Left ventricle myocardium superior (tissue), 1 donor: ENCODE results near the gene KIF26B. TPM values are rescaled to one million over a fixed set of nuclear protein-coding genes. Genes with fewer than 3 reads are reported as not detected.

ENCODE experiments used
- ATAC-seq: fragments of 200-7000 bp; cut with Tn5 transposase; one replicate; pipeline ENCODE4 v1.9.1; 2020; ENCODE audit warnings: mild to moderate bottlenecking, moderate library complexity
- DNase-seq: peaks from one replicate; pipeline ENCODE4 v3.0.0-alpha.2; 2020
- intact Hi-C: fragments of 100-400 bp; cut with micrococcal nuclease; formaldehyde crosslinking; loops from one replicate; pipeline ENCODE4 v1.11.0; 2022
- total RNA-seq: library from RNA; stranded (reverse); fragmentation: NEBNext Ultra II Directional; extraction: Animal tissue kit (Norgen Biotek cat#: 25700); gene quantifications from one replicate; pipeline ENCODE4 v1.2.1, GENCODE V29; 2021
- donor health status: DM: no; HTN: yes; CAD: no; lungs with severe emphysema.

KIF26B gene
- total RNA-seq, 1 donor from 2014 or later = 3.1 TPM

DNA sequence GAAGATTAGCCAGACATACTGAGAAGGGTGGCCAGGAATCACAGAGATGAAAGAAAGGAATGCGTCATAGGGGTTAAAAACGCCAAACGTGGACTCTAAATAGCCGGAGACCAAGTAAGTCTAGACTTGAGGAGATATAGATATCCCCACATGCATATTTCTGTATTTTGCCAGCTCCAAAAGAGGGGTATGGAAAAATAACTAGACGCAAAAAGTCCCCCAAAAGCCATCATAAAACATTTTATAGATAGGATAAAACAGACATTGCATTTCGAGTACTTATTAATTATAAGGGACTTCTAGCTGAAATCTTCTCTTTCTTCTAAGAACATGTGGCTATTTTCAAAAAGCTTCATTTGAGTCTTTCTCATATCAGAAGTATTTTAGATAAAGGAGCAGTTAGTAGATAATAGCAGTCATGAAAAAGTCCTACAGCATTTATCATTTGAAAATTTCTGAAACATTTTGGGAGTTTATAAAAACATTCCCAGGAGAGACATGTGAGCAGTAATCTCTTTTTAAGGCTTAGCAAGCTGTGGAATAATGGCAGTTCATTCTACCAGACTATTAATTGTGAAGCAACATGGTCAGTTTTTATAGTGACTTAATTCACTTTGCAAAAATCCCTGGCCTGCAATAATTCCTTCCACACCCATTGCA is 6.1 kb downstream of the KIF26B start:
- intact Hi-C loops = no loop called here
- DNase-seq (no peak), ATAC-seq (no peak)

DNA sequence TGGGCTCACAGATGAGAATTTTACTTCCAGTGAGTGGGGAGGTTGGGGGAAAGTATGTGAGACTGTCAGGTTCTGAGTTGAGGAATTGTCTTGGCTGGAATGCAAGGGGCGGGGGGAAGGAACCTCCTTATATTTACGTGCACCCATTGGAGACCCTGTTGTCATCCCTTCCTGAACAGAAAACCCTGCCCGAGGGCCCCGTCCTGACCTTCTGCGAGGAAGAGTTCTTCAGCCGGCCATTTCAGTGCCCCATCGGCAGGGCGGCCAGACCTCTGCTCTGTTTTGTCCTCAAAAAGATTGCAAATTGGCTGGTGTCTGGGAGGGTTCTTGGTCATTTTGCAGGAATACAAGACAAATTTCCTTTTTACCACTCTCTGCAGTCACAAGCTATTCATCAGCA is 7.1 kb downstream of the KIF26B start:
- intact Hi-C loops = no loop called here
- ATAC-seq (no peak), DNase-seq (no peak)

DNA sequence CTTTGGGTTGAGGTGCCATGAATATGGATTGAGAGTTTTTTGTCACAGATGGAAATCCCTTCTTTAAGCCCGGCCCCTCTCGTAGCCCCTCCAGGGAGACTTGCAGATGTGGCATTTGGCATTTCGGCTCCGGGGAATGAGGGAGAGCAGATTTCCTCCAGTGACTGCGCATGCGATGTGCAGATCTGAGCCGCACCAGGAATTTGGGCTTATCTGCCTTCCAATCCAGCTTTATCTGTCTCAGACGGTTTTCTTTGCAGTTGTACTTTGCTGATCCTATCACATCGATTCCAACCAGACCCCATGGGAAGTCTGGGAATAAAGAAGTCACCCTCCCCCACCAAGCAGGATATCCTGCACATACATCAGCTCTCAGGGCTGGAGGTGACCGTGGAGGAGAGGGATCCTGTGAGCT is 11.7 kb downstream of the KIF26B start:
- intact Hi-C loops = no loop called here
- DNase-seq (no peak), ATAC-seq (no peak)

DNA sequence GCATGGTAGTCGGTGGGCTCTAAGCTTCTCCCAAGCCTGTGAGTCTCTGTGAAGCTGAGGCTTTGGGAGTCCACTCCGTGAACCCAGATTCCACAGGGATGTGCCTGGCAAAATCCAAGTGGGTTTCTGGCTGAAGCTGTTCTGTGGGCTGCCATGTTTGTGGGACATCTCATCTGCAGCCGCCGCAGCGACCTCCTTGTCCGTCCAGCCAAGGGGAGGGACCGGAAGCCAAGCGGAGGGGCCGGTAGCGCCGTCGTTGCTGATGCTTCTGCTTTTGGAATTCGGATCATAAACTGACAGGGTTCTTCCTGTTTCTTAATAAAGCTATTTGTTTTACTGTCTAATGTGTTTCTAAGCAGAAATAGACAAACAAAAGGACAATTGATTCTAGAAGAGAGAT is 13.3 kb downstream of the KIF26B start:
- DNase-seq = peak; percentile 44
- peak; percentile 22 for ATAC-seq
- intact Hi-C loops = no loop called here

DNA sequence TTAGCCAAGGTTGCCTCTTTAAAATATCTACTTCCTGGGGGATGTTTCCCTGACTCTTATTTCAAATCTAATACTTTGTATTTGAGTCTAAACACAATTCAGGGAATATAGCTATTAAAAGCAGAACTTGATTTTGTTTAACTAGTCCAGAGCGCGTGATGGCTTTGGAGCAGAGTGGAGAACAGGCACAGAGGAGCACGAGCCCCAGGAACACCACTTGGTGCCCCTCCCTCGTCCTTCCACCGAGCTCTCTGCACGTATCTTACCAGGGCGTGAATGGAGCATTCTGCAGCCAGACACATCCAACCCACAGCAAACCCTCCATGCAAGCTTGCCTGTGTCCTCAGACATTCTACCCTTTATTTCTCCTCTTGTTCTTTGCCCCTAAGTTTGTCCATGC is 14.1 kb downstream of the KIF26B start:
- ATAC-seq = peak; percentile 59
- intact Hi-C loops = no loop called here
- no peak for DNase-seq

DNA sequence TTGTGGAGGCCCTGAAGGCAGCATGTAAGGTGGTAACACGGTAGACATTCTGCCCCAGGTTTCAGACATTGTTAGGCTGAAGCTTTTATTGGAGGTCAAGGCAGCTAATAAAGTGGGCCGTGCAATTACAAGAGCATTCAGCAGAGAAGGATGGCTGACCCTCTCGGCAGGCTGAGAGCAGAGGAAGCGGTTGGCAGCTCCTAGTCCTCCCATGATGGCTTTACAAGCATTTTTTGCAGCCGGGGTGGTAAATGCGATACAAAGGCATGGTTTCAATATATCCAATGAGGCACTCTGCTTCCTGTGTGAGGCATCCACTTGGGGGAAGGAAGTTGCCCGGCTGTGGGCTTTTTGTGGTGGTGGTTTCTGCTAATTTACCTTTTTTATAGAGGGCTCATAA is 14.6 kb downstream of the KIF26B start:
- intact Hi-C loops = no loop called here
- DNase-seq (no peak), ATAC-seq (no peak)

DNA sequence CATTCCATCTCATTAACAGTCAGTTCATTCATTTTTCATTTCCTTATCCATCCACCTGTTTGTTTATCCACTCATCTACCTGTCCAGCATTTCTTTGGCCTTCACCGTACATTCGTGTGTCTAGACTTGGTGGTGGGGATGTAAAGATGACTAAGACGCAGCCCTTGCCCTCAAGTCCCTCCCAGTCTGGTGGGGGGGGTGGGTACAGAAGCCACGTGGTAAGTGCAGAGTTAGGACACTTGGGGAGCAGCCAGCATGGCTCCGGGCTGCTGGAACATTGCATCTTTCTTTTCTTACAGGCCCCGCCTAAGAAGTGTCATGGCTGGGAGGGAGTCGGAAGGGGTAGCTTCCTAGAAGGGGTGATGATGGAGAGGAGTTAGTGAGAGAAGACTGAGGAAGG is 17.2 kb downstream of the KIF26B start:
- intact Hi-C loops = no loop called here
- no peak for DNase-seq
- no peak for ATAC-seq

DNA sequence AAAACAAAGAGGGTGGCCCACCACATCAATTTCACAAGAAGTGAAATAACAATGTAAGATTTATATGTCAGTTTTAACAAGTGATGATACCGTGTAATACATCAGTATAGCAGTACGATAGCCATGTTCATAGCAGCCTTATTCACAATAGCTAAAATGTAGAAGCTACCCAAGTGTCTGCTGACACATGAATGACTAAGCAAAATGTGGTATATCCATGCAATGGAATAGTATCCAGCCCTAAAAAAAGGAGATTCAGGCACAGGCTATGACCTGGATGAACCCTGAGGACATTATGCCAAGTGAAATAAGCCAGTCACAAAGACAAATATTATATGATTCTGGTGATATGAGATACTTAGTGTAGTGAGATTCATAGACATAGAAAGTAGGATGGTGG is 18.0 kb downstream of the KIF26B start:
- no peak for ATAC-seq
- intact Hi-C loops = no loop called here

DNA sequence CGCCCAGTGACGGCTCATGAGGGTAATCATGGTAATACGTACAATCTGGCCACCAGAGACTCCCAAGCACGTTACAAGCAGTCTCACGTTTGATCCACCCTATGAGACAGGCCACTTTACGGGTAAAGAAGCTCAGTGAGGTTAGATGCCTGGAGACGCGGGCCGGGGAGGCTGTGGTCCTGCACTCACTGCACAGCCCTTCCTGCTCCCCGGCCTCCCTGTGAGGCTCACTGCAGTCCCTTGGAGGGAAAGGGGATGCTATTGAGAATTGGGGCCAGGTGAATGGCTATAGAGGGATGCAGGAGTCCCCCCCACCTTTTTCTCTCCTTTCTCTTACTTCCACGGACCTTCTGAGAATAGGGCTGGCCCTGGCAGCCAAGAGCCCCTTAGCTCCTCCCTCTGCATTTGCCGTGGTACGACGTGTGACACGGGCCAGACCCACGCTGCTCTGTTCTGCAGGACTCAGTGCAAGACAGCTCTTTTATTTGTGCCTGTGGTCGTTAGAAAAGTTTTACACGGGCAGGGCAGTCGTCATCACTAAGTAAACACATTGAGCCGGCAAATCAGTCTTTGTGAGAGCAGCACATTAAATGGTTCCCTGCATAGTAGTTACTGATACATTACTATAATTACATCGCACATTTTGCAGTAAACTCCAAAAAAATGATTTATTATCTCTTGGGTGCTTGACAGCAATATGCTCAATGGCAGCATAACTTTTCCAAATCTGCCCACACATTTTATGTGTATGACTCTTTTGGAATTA is 18.8 kb downstream of the KIF26B start:
- DNase-seq (no peak), ATAC-seq (peak; percentile 30)
- intact Hi-C loops = no loop called here

More for the DNA sequence above, 18.0 kb downstream of the KIF26B start:
- no peak for DNase-seq

DNA sequence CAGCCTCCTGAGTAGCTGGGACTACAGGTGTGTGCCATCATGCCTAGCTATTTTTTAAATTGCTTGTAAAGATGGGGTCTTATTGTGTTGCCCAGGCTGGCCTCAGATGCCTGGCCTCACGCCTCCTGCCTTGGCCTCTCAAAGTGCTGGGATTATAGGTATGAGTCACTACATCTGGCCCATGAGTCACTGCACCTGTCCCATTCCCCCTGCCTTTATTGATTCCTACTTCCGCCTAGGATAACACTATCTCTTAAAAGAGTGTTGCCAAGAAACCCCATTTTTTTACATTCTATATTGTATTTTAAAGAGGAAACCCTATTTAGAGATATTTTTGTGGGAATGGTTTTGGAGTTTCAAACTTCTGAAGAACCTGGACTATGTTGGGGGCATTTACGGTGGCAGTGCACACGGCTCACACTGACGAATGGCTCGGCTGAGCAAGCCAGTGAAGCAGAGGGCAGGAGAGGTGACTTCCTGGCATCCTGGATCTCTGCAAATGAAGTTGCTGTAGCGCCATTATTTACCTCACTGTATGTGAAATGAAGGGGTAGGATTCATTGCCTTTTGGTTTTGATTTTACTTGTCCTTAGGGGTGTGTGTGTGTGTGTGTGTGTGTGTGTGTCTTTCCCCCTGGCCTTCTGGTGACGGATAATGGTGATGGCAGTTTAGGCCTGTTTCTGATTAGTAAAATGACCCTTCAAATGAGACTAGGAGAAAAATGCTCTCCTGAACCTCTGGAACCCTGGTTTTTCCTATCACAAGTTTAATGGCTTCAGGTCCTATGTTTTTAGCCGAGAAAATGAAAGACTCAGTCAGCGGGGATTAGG is 22.5 kb downstream of the KIF26B start:
- DNase-seq = no peak
- intact Hi-C loops = no loop called here
- ATAC-seq = no peak

DNA sequence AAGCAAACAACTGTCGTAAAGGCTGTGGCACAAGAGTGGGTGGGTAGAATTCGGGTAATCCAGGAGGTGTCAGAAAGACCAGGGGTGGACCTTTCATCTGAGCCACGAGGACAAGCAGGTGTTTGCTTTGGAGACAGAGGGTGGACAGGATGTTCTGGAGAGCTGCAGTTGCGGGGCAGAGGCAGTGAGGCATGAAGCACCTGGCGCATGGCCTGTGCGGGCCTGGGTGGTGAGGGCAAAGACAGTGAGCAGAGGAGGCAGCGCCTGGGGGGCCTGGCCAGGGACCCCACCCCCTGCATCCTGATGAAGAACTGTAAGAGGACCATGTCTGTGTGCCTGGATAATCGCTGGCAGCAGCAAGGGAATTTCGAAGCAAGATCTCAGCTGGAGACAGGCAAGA is 24.9 kb downstream of the KIF26B start:
- DNase-seq (no peak), ATAC-seq (no peak)
- intact Hi-C loops = no loop called here

DNA sequence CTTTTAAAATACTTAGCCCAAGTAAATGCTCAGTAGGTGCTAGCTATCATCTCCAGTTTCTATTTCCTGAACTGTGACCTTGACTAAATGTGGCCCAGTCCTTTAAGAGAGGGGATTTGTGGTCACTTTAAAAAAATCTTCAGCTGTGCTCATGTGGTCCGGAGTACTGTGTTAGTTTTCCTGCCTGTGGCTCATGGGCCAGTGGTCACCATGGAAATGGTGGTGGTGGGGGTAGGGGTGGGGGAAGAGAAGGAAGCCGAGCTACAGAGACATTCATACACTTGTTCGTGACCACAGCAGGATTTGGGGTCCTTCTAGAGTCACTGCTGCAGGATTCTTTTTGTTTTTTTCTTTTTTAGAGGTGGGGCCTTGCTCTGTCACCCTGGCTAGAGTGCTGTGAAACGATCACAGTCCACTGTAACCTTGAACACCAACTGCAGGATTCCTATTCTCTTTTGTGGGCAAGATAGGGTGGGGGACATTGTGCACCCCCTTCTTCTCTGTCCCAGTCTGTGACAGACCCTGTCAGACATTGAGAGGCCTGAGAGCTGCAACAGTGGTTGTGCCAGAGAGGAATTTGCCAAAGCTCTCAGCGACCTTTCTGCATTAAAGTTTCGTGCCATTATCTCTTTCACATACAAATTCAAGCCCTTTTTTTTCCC is 25.8 kb downstream of the KIF26B start:
- DNase-seq = no peak
- intact Hi-C loops = no loop called here
- ATAC-seq = no peak

DNA sequence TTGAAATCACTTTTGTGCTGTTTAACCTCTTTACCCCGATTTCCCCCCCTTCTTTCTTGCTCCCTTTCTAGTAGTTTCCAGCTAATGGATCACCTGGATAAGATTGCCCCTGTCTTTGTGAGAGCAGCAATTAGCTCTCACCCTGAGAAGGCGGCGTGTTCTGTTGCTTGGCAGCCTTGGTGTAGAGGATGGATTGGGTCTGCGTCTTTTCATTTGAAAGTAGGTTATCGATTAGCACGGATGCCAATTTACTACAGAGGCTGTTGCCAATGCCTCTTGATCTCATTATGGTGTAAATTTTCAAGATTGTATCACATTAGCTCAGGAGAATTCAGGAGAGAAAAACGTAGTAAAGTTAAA is 26.4 kb downstream of the KIF26B start:
- ATAC-seq (no peak), DNase-seq (no peak)
- intact Hi-C loops = no loop called here

DNA sequence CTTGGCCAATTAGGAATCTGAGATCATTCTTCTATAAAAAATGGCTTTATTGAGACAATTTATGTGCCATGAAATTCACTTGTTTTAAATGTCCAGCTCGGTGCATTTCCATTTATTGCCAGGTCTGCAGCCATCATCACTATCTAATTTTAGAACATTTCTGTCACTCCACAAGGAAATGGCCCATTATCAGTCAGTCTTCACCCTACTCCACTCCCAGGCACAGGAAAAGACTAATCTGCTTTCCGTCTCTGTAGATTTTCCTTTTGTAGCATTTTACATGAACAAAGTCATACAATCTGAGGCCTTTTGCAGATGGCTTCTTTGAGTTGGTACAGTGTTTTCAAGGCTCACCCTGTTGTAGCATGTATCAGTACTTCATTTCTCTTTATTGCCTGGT is 27.2 kb downstream of the KIF26B start:
- intact Hi-C loops = no loop called here
- peak; percentile 33 for ATAC-seq
- no peak for DNase-seq

DNA sequence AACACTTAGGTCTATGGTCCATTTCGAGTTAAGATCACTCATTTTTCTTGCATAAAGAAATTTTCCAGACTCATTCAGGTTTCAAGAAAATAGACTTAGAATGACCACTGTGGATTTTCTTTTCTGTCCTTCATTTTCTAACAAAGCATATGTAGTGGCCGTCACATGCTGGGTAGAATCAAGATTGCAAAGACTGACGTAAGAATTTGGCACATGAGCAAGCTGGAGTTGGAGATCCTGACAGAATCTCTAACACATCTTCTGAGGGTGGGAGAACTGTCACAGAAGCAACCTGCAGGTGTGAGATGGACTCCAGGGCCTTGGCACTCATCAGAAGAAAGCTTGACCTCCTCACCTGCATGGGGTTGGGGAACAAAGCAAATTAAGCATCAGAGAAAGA is 28.6 kb downstream of the KIF26B start:
- intact Hi-C loops = no loop called here
- no peak for ATAC-seq
- DNase-seq = no peak

DNA sequence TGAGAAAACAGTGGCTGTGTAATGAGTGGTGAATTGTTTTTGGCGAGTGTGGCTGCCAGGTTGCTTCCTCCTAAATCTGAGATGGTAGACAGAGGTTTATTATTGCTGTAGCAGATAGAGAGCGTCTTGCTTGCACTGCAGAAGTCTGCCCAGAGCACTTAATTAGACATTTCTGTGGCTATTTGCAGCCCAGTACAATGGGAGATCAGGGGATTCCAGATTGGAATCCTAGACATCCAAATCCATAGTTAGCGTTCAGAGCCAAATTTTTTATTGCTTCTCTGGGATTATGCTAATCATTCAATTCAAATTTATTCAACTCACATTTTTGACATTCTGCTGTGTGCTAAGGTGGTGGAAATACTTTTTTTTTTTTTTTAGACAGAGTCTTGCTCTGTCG is 30.0 kb downstream of the KIF26B start:
- ATAC-seq = no peak
- DNase-seq = no peak
- intact Hi-C loops = no loop called here

DNA sequence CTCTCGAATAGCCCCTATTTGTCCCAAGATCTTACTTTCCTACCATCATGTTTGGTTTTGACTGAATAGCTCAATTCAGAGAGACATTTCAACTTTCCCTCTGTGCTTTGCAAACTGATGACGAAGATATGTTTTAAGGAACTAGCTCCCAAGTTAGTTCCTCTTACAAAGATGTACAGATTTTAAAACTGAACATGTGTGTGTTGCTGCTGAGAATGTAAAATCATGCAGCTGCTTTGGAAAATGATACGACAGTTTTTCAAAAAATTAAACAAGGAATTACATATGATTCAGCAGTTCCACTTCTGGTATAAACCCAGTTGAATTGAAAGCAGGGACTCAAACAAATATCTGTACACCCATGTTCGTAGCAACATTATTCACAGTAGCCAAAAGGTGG is 33.6 kb downstream of the KIF26B start:
- no peak for ATAC-seq
- DNase-seq = no peak
- intact Hi-C loops = no loop called here

DNA sequence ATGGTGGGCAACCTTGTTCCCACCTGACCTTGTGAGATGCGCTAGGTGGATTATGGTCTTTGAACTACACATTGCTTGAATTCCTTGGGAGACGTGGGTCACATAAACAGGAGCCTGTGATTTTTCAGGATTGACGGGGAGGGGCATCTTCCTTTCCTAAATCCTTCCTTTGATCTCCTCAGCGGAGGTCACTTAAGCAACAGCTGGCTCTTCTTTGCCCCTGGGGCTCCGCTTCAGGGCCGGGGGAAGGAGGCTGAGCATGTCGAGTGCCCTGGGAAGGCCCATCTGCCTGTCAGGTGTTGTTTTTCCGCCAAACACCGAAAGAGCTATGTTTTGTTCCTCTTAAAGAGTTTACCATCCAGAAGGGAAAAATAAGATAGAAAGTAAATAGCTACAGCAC is 40.6 kb downstream of the KIF26B start:
- intact Hi-C loops = no loop called here
- DNase-seq = no peak
- ATAC-seq = no peak

DNA sequence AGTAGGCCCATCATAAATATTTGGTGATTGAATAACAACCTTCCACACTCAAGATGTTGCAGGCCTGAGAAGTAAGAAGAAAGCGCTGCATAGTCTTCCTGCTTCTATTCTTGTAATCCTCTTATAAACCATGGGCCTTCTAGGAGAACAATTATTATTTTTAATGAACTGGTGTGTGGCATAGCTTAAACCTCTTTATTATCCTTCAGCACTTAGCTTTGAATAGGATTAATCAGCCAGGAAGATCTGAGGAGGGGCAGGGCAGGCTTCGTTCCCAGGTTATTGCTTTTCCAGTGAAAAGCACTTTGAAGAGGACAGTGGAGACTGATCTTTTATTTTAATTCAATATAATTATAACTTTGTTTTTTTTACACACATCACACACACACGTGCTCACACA is 42.3 kb downstream of the KIF26B start:
- DNase-seq = no peak
- ATAC-seq = no peak
- intact Hi-C loops = no loop called here

DNA sequence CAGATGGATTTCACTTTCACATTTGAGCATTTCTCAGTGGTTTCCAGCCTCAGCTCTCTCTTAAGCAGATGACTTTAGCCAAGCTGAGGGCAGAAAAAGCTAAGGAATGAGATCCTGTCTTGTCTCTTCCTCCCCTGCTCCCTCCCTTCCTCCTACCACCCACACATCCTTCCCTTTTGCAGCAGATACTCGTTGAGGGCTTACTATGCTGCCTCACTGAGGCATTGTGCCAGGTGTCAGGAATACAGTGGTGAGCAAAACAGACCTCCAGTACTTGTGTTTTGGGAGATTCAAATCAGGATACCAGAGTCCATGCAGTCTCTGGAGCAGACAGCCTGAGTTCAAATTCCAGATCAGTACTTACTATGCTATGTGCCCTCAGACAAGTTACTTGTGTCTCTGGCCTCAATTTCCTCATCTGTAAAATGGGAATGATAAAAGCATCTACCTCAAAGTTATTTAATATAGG is 43.2 kb downstream of the KIF26B start:
- ATAC-seq (no peak), DNase-seq (no peak)
- intact Hi-C loops = no loop called here
